ENCODE data around the gene C10orf90.

C10orf90 gene

GRCh38 chr10:126629925-126630624 is 40.4 kb downstream of the C10orf90 start:
- no peaks in the 10 kb centered on the region for H3K79me2 ChIP-seq (ENCODE audit: control insufficient read depth, low read length)
- H3K27me3 ChIP-seq (ENCODE audit: control insufficient read depth, low read length) = no peaks in the 10 kb centered on the region
- no peaks in the 10 kb centered on the region for H3K36me3 ChIP-seq (ENCODE audit: control insufficient read depth, low read length)
- H3K4me2 ChIP-seq (ENCODE audit: low read length) = no peak overlapping the region
- TF ChIP-seq EZH2phosphoT487 (IDR thresholded peaks at IDR 0.05; ENCODE audit: borderline replicate concordance, low read length) = no peak
- TF ChIP-seq, protein P1, sequence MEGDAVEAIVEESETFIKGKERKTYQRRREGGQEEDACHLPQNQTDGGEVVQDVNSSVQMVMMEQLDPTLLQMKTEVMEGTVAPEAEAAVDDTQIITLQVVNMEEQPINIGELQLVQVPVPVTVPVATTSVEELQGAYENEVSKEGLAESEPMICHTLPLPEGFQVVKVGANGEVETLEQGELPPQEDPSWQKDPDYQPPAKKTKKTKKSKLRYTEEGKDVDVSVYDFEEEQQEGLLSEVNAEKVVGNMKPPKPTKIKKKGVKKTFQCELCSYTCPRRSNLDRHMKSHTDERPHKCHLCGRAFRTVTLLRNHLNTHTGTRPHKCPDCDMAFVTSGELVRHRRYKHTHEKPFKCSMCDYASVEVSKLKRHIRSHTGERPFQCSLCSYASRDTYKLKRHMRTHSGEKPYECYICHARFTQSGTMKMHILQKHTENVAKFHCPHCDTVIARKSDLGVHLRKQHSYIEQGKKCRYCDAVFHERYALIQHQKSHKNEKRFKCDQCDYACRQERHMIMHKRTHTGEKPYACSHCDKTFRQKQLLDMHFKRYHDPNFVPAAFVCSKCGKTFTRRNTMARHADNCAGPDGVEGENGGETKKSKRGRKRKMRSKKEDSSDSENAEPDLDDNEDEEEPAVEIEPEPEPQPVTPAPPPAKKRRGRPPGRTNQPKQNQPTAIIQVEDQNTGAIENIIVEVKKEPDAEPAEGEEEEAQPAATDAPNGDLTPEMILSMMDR (IDR thresholded peaks at IDR 0.05; ENCODE audit: low read depth, low read length, poor library complexity, severe bottlenecking) = no peak
- no peaks in the 10 kb centered on the region for H3K4me1 ChIP-seq (ENCODE audit: control insufficient read depth, low read length)
- H3K9me3 ChIP-seq (ENCODE audit: control insufficient read depth, insufficient read depth, low read length) = no peaks in the 10 kb centered on the region
- no peaks in the 10 kb centered on the region for H3K9me2 ChIP-seq (replicated peaks; ENCODE audit: control insufficient read depth, low read length)
- no peaks in the 10 kb centered on the region for H3F3A ChIP-seq (ENCODE audit: control insufficient read depth, insufficient read depth)
- H3K4me3 ChIP-seq (ENCODE audit: low read length) = no peak overlapping the region
- no peak overlapping the region for H3K27ac ChIP-seq (ENCODE audit: low read depth, low read length)
- H4K20me1 ChIP-seq (ENCODE audit: control insufficient read depth, insufficient read depth, low read depth, low read length) = no peaks in the 10 kb centered on the region

- no peak overlapping the region for H3K4me3 ChIP-seq (ENCODE audit: low read length)
- H3K79me2 ChIP-seq (ENCODE audit: control insufficient read depth, low read length) = no peaks in the 10 kb centered on the region
- no peaks in the 10 kb centered on the region for H3K36me3 ChIP-seq (ENCODE audit: control insufficient read depth, low read length)
- no peaks in the 10 kb centered on the region for H4K20me1 ChIP-seq (ENCODE audit: control insufficient read depth, insufficient read depth, low read depth, low read length)
- H3F3A ChIP-seq (ENCODE audit: control insufficient read depth, insufficient read depth) = no peaks in the 10 kb centered on the region
- H3K4me1 ChIP-seq (ENCODE audit: control insufficient read depth, low read length) = no peaks in the 10 kb centered on the region
- no peaks in the 10 kb centered on the region for H3K9me3 ChIP-seq (ENCODE audit: control insufficient read depth, insufficient read depth, low read length)
- no peak overlapping the region for H3K4me2 ChIP-seq (ENCODE audit: low read length)
- TF ChIP-seq, protein P1 (IDR thresholded peaks at IDR 0.05; ENCODE audit: low read depth, low read length, poor library complexity, severe bottlenecking) = no peak
- TF ChIP-seq EZH2phosphoT487 (IDR thresholded peaks at IDR 0.05; ENCODE audit: borderline replicate concordance, low read length) = no peak
- H3K9me2 ChIP-seq (replicated peaks; ENCODE audit: control insufficient read depth, low read length) = no peaks in the 10 kb centered on the region
- H3K27ac ChIP-seq (ENCODE audit: low read depth, low read length) = no peak overlapping the region
- no peaks in the 10 kb centered on the region for H3K27me3 ChIP-seq (ENCODE audit: control insufficient read depth, low read length)
Measured at GRCh38 chr10:126628746-126629145, 41.7 kb downstream of the C10orf90 start.

GRCh38 chr10:126621846-126622245 is 48.6 kb downstream of the C10orf90 start:
- Histone ChIP-seq H3K27ac (ENCODE audit: low read depth, low read length) (no peak overlapping the region), H3K36me3 (ENCODE audit: control insufficient read depth, low read length) (no peaks in the 10 kb centered on the region), H3F3A (ENCODE audit: control insufficient read depth, insufficient read depth) (no peaks in the 10 kb centered on the region), H3K4me2 (ENCODE audit: low read length) (no peak overlapping the region), H4K20me1 (ENCODE audit: control insufficient read depth, insufficient read depth, low read depth, low read length) (no peaks in the 10 kb centered on the region), H3K4me1 (ENCODE audit: control insufficient read depth, low read length) (no peaks in the 10 kb centered on the region), H3K27me3 (ENCODE audit: control insufficient read depth, low read length) (no peaks in the 10 kb centered on the region), H3K9me3 (ENCODE audit: control insufficient read depth, insufficient read depth, low read length) (no peaks in the 10 kb centered on the region), H3K4me3 (ENCODE audit: low read length) (no peak overlapping the region), H3K79me2 (ENCODE audit: control insufficient read depth, low read length) (no peaks in the 10 kb centered on the region), H3K9me2 (replicated peaks; ENCODE audit: control insufficient read depth, low read length) (no peaks in the 10 kb centered on the region)
- TF ChIP-seq EZH2phosphoT487 (IDR thresholded peaks at IDR 0.05; ENCODE audit: borderline replicate concordance, low read length) = no peak
- TF ChIP-seq, protein P1 (IDR thresholded peaks at IDR 0.05; ENCODE audit: low read depth, low read length, poor library complexity, severe bottlenecking) = no peak

Measured in DOHH2 (cell line).